ENCODE results near the gene GALC.

The GALC gene

GRCh38 chr14:87992718-87993628, at the start of gene GALC:
TSS of gene GALC (minus strand) at chr14:87993182. CDS start at chr14:87993164, 18 bp downstream.
- in situ Hi-C loops (cut with HindIII; ENCODE audit: low sequenced_read_pairs) = no loop called here
- H3K4me3 ChIP-seq (ENCODE audit: low read depth, low read length) = peak within 1 kb of the TSS; percentile 59
- peak; percentile 76 for DNase-seq (ENCODE audit: low read depth)
- TF ChIP-seq, protein P1, sequence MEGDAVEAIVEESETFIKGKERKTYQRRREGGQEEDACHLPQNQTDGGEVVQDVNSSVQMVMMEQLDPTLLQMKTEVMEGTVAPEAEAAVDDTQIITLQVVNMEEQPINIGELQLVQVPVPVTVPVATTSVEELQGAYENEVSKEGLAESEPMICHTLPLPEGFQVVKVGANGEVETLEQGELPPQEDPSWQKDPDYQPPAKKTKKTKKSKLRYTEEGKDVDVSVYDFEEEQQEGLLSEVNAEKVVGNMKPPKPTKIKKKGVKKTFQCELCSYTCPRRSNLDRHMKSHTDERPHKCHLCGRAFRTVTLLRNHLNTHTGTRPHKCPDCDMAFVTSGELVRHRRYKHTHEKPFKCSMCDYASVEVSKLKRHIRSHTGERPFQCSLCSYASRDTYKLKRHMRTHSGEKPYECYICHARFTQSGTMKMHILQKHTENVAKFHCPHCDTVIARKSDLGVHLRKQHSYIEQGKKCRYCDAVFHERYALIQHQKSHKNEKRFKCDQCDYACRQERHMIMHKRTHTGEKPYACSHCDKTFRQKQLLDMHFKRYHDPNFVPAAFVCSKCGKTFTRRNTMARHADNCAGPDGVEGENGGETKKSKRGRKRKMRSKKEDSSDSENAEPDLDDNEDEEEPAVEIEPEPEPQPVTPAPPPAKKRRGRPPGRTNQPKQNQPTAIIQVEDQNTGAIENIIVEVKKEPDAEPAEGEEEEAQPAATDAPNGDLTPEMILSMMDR (IDR thresholded peaks at IDR 0.05; ENCODE audit: low read depth, low read length, missing control alignments) = no peak

DNA sequence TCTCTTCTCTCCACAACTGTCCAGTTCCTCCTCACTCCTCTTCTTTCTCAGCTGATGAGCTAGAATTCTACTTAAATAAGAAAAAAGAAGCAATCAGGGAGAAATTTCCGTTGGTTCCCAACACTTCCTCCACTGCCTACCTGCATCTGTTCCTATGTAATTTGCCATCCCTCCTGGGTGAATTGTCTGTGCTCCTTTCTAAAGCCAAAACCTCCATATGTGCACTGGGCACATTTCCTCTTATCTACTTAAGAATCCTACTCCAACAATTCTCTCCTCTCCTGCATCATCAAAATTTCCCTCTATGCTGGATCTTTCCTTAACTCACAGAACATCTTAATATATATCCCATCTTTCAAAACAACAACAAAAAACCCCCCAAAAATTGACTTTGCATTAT, 47.2 kb upstream of the GALC start:
- no peak for DNase-seq (ENCODE audit: low read depth)
- in situ Hi-C loops (cut with HindIII; ENCODE audit: low sequenced_read_pairs) = no loop called here
- TF ChIP-seq, protein P1 (IDR thresholded peaks at IDR 0.05; ENCODE audit: low read depth, low read length, missing control alignments) = no peak
- H3K4me3 ChIP-seq (ENCODE audit: low read depth, low read length) = no peak overlapping the region

DNA sequence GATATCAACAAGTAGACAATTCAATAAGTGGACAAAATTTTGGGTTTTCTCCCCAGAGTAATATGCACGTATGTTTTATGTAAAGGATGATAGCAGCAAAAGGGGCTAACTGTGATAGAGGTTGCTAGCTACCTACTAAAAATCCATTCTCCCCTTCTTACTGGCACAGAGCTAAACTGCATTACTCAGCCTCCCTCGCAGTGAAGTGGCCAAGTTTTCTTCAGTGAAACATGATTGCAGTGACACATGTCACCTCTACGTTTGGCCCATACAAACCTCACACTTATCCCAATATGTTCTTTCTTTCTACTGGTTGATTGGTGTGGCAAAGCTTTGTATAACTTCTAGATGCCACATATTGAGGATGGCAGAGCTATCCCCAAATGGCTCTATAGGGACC, 46.2 kb upstream of the GALC start:
- no peak for DNase-seq (ENCODE audit: low read depth)
- in situ Hi-C loops (cut with HindIII; ENCODE audit: low sequenced_read_pairs) = no loop called here
- TF ChIP-seq, protein P1 (IDR thresholded peaks at IDR 0.05; ENCODE audit: low read depth, low read length, missing control alignments) = no peak
- no peak overlapping the region for H3K4me3 ChIP-seq (ENCODE audit: low read depth, low read length)

DNA sequence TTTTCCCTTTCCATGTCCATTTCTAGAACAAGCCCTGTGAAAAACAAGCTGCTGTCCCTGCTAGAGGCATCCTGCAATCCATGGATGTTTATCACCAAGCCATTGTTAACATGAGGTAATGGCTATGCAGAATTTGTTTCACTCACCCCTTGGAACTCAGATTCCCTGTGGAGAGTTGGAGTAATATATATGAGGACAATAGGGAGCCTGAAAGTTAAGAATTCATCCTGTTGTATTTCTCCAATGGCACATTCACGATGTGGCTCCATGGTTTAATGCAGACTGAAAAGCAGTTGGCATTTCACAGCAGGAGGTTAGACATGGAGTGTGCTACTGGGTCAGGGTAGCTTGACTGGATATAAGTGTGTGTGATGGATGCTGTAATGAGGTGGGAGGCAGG, 44.3 kb upstream of the GALC start:
- no peak overlapping the region for H3K4me3 ChIP-seq (ENCODE audit: low read depth, low read length)
- in situ Hi-C loops (cut with HindIII; ENCODE audit: low sequenced_read_pairs) = no loop called here
- TF ChIP-seq, protein P1 (IDR thresholded peaks at IDR 0.05; ENCODE audit: low read depth, low read length, missing control alignments) = no peak
- no peak for DNase-seq (ENCODE audit: low read depth)

GRCh38 chr14:88036422-88036821, 43.4 kb upstream of the GALC start:
- TF ChIP-seq, protein P1 (IDR thresholded peaks at IDR 0.05; ENCODE audit: low read depth, low read length, missing control alignments) = no peak
- H3K4me3 ChIP-seq (ENCODE audit: low read depth, low read length) = no peak overlapping the region
- DNase-seq (ENCODE audit: low read depth) = no peak
- in situ Hi-C loops (cut with HindIII; ENCODE audit: low sequenced_read_pairs) = no loop called here

GRCh38 chr14:88034076-88034475, 41.1 kb upstream of the GALC start:
- TF ChIP-seq, protein P1 (IDR thresholded peaks at IDR 0.05; ENCODE audit: low read depth, low read length, missing control alignments) = no peak
- DNase-seq (ENCODE audit: low read depth) = no peak
- H3K4me3 ChIP-seq (ENCODE audit: low read depth, low read length) = no peak overlapping the region
- in situ Hi-C loops (cut with HindIII; ENCODE audit: low sequenced_read_pairs) = no loop called here

Data from astrocyte of the cerebellum (primary cell).